Endothelial cell of umbilical vein (primary cell): ENCODE data around the gene LMAN2. TPM values are rescaled to one million over a fixed set of nuclear protein-coding genes. Genes with fewer than 3 reads are reported as not detected.

ENCODE experiments used
- BruUV-seq: library from RNA; stranded (reverse); fragments of 400-500 nt; replicated peaks from 2 replicates; lab custom pipeline; 2021; lab: Mats Ljungman, UMichigan
- CTCF ChIA-PET: fragments of 300-600, 350-600 bp; sonication (Branson Sonifier 250); formaldehyde crosslinking; loops from one replicate; lab custom pipeline; 2021; ENCODE audit warnings: antibody characterized with exemption, inconsistent platforms; lab: Charles Lee
- POLR2A ChIA-PET: fragments of 300-600, 350-600 bp; sonication (Branson Sonifier 250); formaldehyde crosslinking; loops from one replicate; lab custom pipeline; 2021; ENCODE audit warnings: antibody characterized with exemption, inconsistent platforms; lab: Charles Lee
- DNase-seq: peaks from one replicate; pipeline ENCODE4 v3.0.0-alpha.2; 2011; ENCODE audit warnings: low read depth, low spot score
- FAIRE-seq: peaks from 2 replicates; lab custom pipeline; 2011; peaks lifted over from hg19 to GRCh38; lab: Jason Lieb, UNC
- H2AFZ ChIP-seq: 2 replicates; pipeline ENCODE4 v1.6.0; 2012; ENCODE audit warnings: low read depth, low read length, control low read depth, inconsistent platforms
- H3K27ac ChIP-seq: 2 replicates; pipeline ENCODE4 v1.5.1; 2011; ENCODE audit warnings: low read depth, mild to moderate bottlenecking, control low read depth, low read length, moderate library complexity; ENCODE audit not compliant: insufficient read depth
- H3K27me3 ChIP-seq, 2 experiments: 2 replicates each; pipeline versions ENCODE4 v1.6.0 to v1.6.1; 2011; ENCODE audit warnings: low read length in 2 of 2, mixed read lengths in 1 of 2; ENCODE audit not compliant: control insufficient read depth in 2 of 2, insufficient read depth in 2 of 2
- H3K36me3 ChIP-seq, 2 experiments: 2 replicates in 1 of 2; 3 replicates in 1 of 2; pipeline ENCODE4 v1.5.1; 2011; ENCODE audit warnings: low read length in 2 of 2, mild to moderate bottlenecking in 1 of 2, moderate library complexity in 1 of 2; ENCODE audit not compliant: control insufficient read depth in 2 of 2, insufficient read depth in 2 of 2; ENCODE audit errors: extremely low read depth in 1 of 2
- H3K4me1 ChIP-seq: 3 replicates; pipeline ENCODE4 v1.5.1; 2011; ENCODE audit warnings: mild to moderate bottlenecking, low read length; ENCODE audit not compliant: control insufficient read depth, insufficient read depth; ENCODE audit errors: extremely low read depth
- H3K4me2 ChIP-seq: 2 replicates; pipeline ENCODE4 v1.6.1; 2011; ENCODE audit warnings: low read length, control low read depth, mixed read lengths; ENCODE audit not compliant: insufficient read depth
- H3K4me3 ChIP-seq, 3 experiments: fragments of 200-600 bp in 1 of 3; sonication (generic), shearing (Covaris generic) in 1 of 3; replicated peaks in 1 of 3; 2 replicates each; pipeline ENCODE4 v1.5.1; 2011 to 2016; ENCODE audit warnings: control low read depth in 3 of 3, low read length in 3 of 3, mild to moderate bottlenecking in 2 of 3, inconsistent platforms in 1 of 3, low read depth in 1 of 3, moderate library complexity in 1 of 3; ENCODE audit not compliant: insufficient read depth in 1 of 3
- H3K79me2 ChIP-seq: 2 replicates; pipeline ENCODE4 v1.6.0; 2012; ENCODE audit warnings: low read length, inconsistent platforms; ENCODE audit not compliant: control insufficient read depth, insufficient read depth
- H3K9ac ChIP-seq: replicated peaks from 2 replicates; pipeline ENCODE3; 2011; ENCODE audit warnings: low read length, control low read depth; ENCODE audit not compliant: insufficient read depth; ENCODE audit errors: extremely low read depth
- H3K9me1 ChIP-seq: replicated peaks from 3 replicates; pipeline ENCODE4 v1.6.0; 2011; ENCODE audit warnings: mild to moderate bottlenecking, low read length; ENCODE audit not compliant: control insufficient read depth, insufficient read depth; ENCODE audit errors: extremely low read depth
- H3K9me3 ChIP-seq: replicated peaks from 2 replicates; pipeline ENCODE4 v1.5.1; 2012; ENCODE audit warnings: low read length, inconsistent platforms; ENCODE audit not compliant: control insufficient read depth, insufficient read depth
- H4K20me1 ChIP-seq: replicated peaks from 2 replicates; pipeline ENCODE3; 2011; ENCODE audit warnings: mild to moderate bottlenecking, low read length; ENCODE audit not compliant: control insufficient read depth, insufficient read depth; ENCODE audit errors: extremely low read depth
- CTCF ChIP-seq, 2 donors: IDR thresholded peaks; 1 replicate in 1 of 2; 2 replicates in 1 of 2; pipeline ENCODE4 v1.5.1; 2011; ENCODE audit warnings: low read length in 2 of 2, mild to moderate bottlenecking in 2 of 2, moderate library complexity in 2 of 2, control low read depth in 1 of 2, inconsistent platforms in 1 of 2, low read depth in 1 of 2; ENCODE audit not compliant: insufficient read depth in 1 of 2; ENCODE audit errors: extremely low read depth in 1 of 2
- EZH2 ChIP-seq: IDR thresholded peaks from 2 replicates; pipeline ENCODE4 v1.6.1; 2012; ENCODE audit warnings: borderline replicate concordance, low read depth, mild to moderate bottlenecking, moderate library complexity, low read length, inconsistent platforms; ENCODE audit not compliant: severe bottlenecking
- FOS ChIP-seq: IDR thresholded peaks from 2 replicates; pipeline ENCODE4 v1.6.1; 2011; ENCODE audit warnings: mild to moderate bottlenecking, low read length, moderate library complexity, borderline replicate concordance; ENCODE audit not compliant: insufficient read depth
- GATA2 ChIP-seq: IDR thresholded peaks from 2 replicates; pipeline ENCODE4 v1.7.0; 2011; ENCODE audit warnings: low read depth, mild to moderate bottlenecking, moderate library complexity, mixed read lengths, low read length; ENCODE audit not compliant: insufficient read length, insufficient read depth
- JUN ChIP-seq: IDR thresholded peaks from 2 replicates; pipeline ENCODE4 v1.6.1; 2011; ENCODE audit warnings: borderline replicate concordance, low read depth; ENCODE audit not compliant: insufficient read length, insufficient read depth
- MYC ChIP-seq: IDR thresholded peaks from one replicate; pipeline ENCODE4 v1.6.1; 2011; ENCODE audit warnings: mild to moderate bottlenecking, low read depth, low read length
- POLR2A ChIP-seq: IDR thresholded peaks from 2 replicates; pipeline ENCODE4 v1.6.1; 2012; ENCODE audit warnings: low read depth, mild to moderate bottlenecking, control low read depth, low read length
- POLR2AphosphoS5 ChIP-seq: IDR thresholded peaks from 2 replicates; pipeline ENCODE4 v1.6.1; 2012; ENCODE audit warnings: low read depth, mild to moderate bottlenecking, control low read depth, low read length, moderate library complexity; ENCODE audit not compliant: insufficient read depth
- dilution Hi-C: fragments of 300-500 bp; cut with MboI; formaldehyde crosslinking; loops from one replicate; pipeline ENCODE4 v1.15.0; 2019; ENCODE audit warnings: low sequenced_read_pairs; ENCODE audit not compliant: extremely low pct_ligation_motif_present
- intact Hi-C: fragments of 100-400 bp; cut with micrococcal nuclease; formaldehyde crosslinking; loops from one replicate; pipeline ENCODE4 v1.10.0; 2022
- polyA plus RNA-seq, 4 experiments: library from polyadenylated mRNA; depleted of rRNA in 3 of 4; stranded (reverse) in 3 of 4; unstranded in 1 of 4; fragments of >200 nt; gene quantifications; 2 replicates each; pipeline versions ENCODE4 v1.2.1 to v1.2.3, GENCODE V29; 2011 to 2012; ENCODE audit warnings: missing spikeins in 1 of 4
- total RNA-seq: library from RNA; stranded (reverse); gene quantifications from 2 replicates; pipeline ENCODE4 v1.2.3, GENCODE V29; 2021
- TF ChIP-seq, protein P1 (sequence below): IDR thresholded peaks from 2 replicates; pipeline ENCODE4 v1.6.1; 2011; ENCODE audit not compliant: insufficient read depth, insufficient read length

Gene LMAN2
- total and polyA plus RNA-seq, 2 donors (not counting 3 experiments of a cell fraction or from before 2014, with no cell fraction given): 151 to 370 TPM

- Histone ChIP-seq H4K20me1 (no peaks in the 10 kb centered on the region), H3K27me3 (no peaks in the 10 kb centered on the region), H3K9ac (no peak overlapping the region), H3K27ac (no peak overlapping the region), H3K9me3 (no peaks in the 10 kb centered on the region), H3K79me2 (no peaks in the 10 kb centered on the region), H3K4me2 (no peak overlapping the region), H3K4me1 (peaks cover 19% of the 10 kb centered on the region), H3K9me1 (no peaks in the 10 kb centered on the region), H2AFZ (no peak overlapping the region), H3K36me3 (no peaks in the 10 kb centered on the region), H3K4me3 (no peak overlapping the region)
- no peak for FAIRE-seq
- TF ChIP-seq, protein P1, sequence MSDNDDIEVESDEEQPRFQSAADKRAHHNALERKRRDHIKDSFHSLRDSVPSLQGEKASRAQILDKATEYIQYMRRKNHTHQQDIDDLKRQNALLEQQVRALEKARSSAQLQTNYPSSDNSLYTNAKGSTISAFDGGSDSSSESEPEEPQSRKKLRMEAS: no peak
- TF ChIP-seq POLR2AphosphoS5 (no peak), POLR2A (no peak), EZH2 (no peak), MYC (no peak), GATA2 (no peak), FOS (no peak), JUN (no peak)
- dilution Hi-C loops (loop anchor here (5.0 kb wide), 1 partner anchor 38 kb away; no protein-coding TSS in a partner anchor), intact Hi-C loops (no loop called here)
- no peak for DNase-seq
- CTCF ChIA-PET: interaction anchor here (1.6 to 2.4 kb wide), 2 partner anchors 24 to 50 kb away, joined by 3 to 8 read pairs; no protein-coding TSS in a partner anchor
- POLR2A ChIA-PET: interaction anchor here (1.0 kb wide), 1 partner anchor 11 kb away, joined by 3 read pairs; no protein-coding TSS in a partner anchor
- BruUV-seq: no TSS peak
Measured at GRCh38 chr5:177359860-177360259, 8.4 kb upstream of the LMAN2 start.

GRCh38 chr5:177359451-177359851, 8.0 kb upstream of the LMAN2 start:
- ChIA-PET CTCF (interaction anchor here (1.2 to 6.3 kb wide), 2 partner anchors 11 to 41 kb away, joined by 3 to 31 read pairs; no protein-coding TSS in a partner anchor), POLR2A (no interaction called here)
- intact Hi-C loops (no loop called here), dilution Hi-C loops (no loop called here)
- no peaks in the 10 kb centered on the region for H4K20me1 ChIP-seq
- no peaks in the 10 kb centered on the region for H3K79me2 ChIP-seq
- no peak overlapping the region for H3K4me2 ChIP-seq
- TF ChIP-seq MYC (no peak), EZH2 (no peak), POLR2AphosphoS5 (no peak), CTCF (IDR thresholded peaks at IDR 0.05; ENCODE audit: extremely low read depth in 1 of 2, insufficient read depth in 1 of 2, low read depth in 1 of 2, low read length in 2 of 2) (no peak), GATA2 (no peak), FOS (no peak), JUN (no peak), POLR2A (no peak)
- TF ChIP-seq, protein P1: no peak
- no peaks in the 10 kb centered on the region for H3K27me3 ChIP-seq
- H3K4me1 ChIP-seq: peaks cover 19% of the 10 kb centered on the region
- no peaks in the 10 kb centered on the region for H3K9me1 ChIP-seq
- BruUV-seq: no TSS peak
- H3K9ac ChIP-seq: no peak overlapping the region
- H3K4me3 ChIP-seq: no peak overlapping the region
- no peak overlapping the region for H3K27ac ChIP-seq
- DNase-seq (no peak), FAIRE-seq (no peak)
- H3K36me3 ChIP-seq: no peaks in the 10 kb centered on the region
- H2AFZ ChIP-seq: no peak overlapping the region
- no peaks in the 10 kb centered on the region for H3K9me3 ChIP-seq
